K562 (cell line): Measurements from ENCODE around the gene ZNF581. TPM values are rescaled to one million over a fixed set of nuclear protein-coding genes. Genes with fewer than 3 reads are reported as not detected.
A peak's percentile ranks its signal among the peaks of the same experiment; 100 is the strongest.

ENCODE experiments used
- ARID2 ChIP-seq: fragments of 450-650 bp; IDR thresholded peaks from 2 replicates; pipeline ENCODE4 v1.6.1; 2017; ENCODE audit warnings: antibody characterized with exemption, mild to moderate bottlenecking
- CTBP1 ChIP-seq: fragments of 450-650 bp; IDR thresholded peaks from 2 replicates; pipeline ENCODE4 v1.6.1; 2016; ENCODE audit warnings: borderline replicate concordance
- CTCF ChIP-seq, 3 experiments: IDR thresholded peaks in 2 of 3; conservative IDR thresholded peaks in 1 of 3; 2 replicates each; pipeline ENCODE4 v1.5.1; 2011 to 2012; ENCODE audit warnings: low read length in 3 of 3, mild to moderate bottlenecking in 3 of 3, control low read depth in 2 of 3, improper control_type of control experiment in 1 of 3, inconsistent platforms in 1 of 3, low read depth in 1 of 3, mixed read lengths in 1 of 3, moderate library complexity in 1 of 3; ENCODE audit not compliant: insufficient read depth in 2 of 3
- EGR1 ChIP-seq: fragments of 450-650 bp; conservative IDR thresholded peaks from 2 replicates; pipeline ENCODE4 v1.6.1; 2017; ENCODE audit warnings: mild to moderate bottlenecking
- ETV5 ChIP-seq: sonication (generic); formaldehyde crosslinking; IDR thresholded peaks from 2 replicates; pipeline ENCODE4 v1.4.0; 2020; ENCODE audit warnings: low read depth, mild to moderate bottlenecking, missing genetic modification reagents
- FOXJ2 ChIP-seq: fragments of 200-800 bp; sonication (Bioruptor generic); IDR thresholded peaks from 2 replicates; pipeline ENCODE4 v1.6.1; 2016; ENCODE audit warnings: missing genetic modification characterization, missing compliant biosample characterization
- KDM5B ChIP-seq: fragments of 200-600 bp; sonication (generic); IDR thresholded peaks from 2 replicates; pipeline ENCODE4 v1.6.1; 2012; ENCODE audit warnings: low read depth, mild to moderate bottlenecking, moderate library complexity, low read length, control low read depth, inconsistent platforms; ENCODE audit not compliant: insufficient replicate concordance
- MAX ChIP-seq: sonication (generic); formaldehyde crosslinking; IDR thresholded peaks from 2 replicates; pipeline ENCODE4 v1.9.0; 2022; ENCODE audit warnings: mild to moderate bottlenecking, missing genetic modification reagents
- MTA2 ChIP-seq: fragments of 450-650 bp; IDR thresholded peaks from 2 replicates; pipeline ENCODE4 v1.6.1; 2016; ENCODE audit warnings: low read depth
- NCOA4 ChIP-seq: fragments of 450-650 bp; IDR thresholded peaks from 2 replicates; pipeline ENCODE4 v1.6.1; 2018; ENCODE audit warnings: mild to moderate bottlenecking; ENCODE audit not compliant: partially characterized antibody
- NR2C2 ChIP-seq, 2 experiments: fragments of 200-800 bp in 1 of 2; sonication (Bioruptor generic) in 1 of 2; sonication (generic) in 1 of 2; formaldehyde crosslinking in 1 of 2; IDR thresholded peaks; 2 replicates each; pipeline versions ENCODE4 v1.6.1 to v1.8.0; 2016 to 2022; ENCODE audit warnings: mild to moderate bottlenecking in 1 of 2, missing compliant biosample characterization in 1 of 2, missing genetic modification characterization in 1 of 2, missing genetic modification reagents in 1 of 2
- NRF1 ChIP-seq, 2 experiments: fragments of 450-650 bp; IDR thresholded peaks in 1 of 2; conservative IDR thresholded peaks in 1 of 2; 2 replicates each; pipeline ENCODE4 v1.6.1; 2014; ENCODE audit warnings: mild to moderate bottlenecking in 2 of 2
- PHF20 ChIP-seq: fragments of 450-650 bp; IDR thresholded peaks from 2 replicates; pipeline ENCODE4 v1.6.1; 2018; ENCODE audit not compliant: partially characterized antibody
- RBM17 ChIP-seq: fragments of 200-400 bp; formaldehyde crosslinking; IDR thresholded peaks from 2 replicates; pipeline ENCODE4 v1.6.1; 2017; ENCODE audit warnings: low read depth, mild to moderate bottlenecking, low read length, borderline replicate concordance
- RBM22 ChIP-seq: fragments of 200-400 bp; formaldehyde crosslinking; IDR thresholded peaks from 2 replicates; pipeline ENCODE4 v1.6.1; 2018; ENCODE audit warnings: low read length, low read depth; ENCODE audit not compliant: poor library complexity, severe bottlenecking
- RBM39 ChIP-seq: fragments of 200-400 bp; formaldehyde crosslinking; optimal IDR thresholded peaks from 2 replicates; pipeline ENCODE3; 2018; ENCODE audit warnings: low read depth, low read length
- SAFB2 ChIP-seq: fragments of 200-400 bp; formaldehyde crosslinking; IDR thresholded peaks from 2 replicates; pipeline ENCODE4 v1.6.1; 2018; ENCODE audit warnings: borderline replicate concordance, low read length, low read depth, moderate library complexity; ENCODE audit not compliant: severe bottlenecking
- SIX5 ChIP-seq, 2 experiments: IDR thresholded peaks; 2 replicates each; pipeline ENCODE4 v1.6.1; 2011; ENCODE audit warnings: low read length in 2 of 2, borderline replicate concordance in 1 of 2, low read depth in 1 of 2, mild to moderate bottlenecking in 1 of 2, moderate library complexity in 1 of 2; ENCODE audit not compliant: insufficient read depth in 1 of 2
- SMARCE1 ChIP-seq: fragments of 450-650 bp; IDR thresholded peaks from 2 replicates; pipeline ENCODE4 v1.7.1; 2016; ENCODE audit warnings: mild to moderate bottlenecking
- SRSF7 ChIP-seq: fragments of 200-400 bp; formaldehyde crosslinking; optimal IDR thresholded peaks from 2 replicates; pipeline ENCODE3; 2017; ENCODE audit warnings: mild to moderate bottlenecking, low read depth, low read length
- ZBTB33 ChIP-seq: sonication (generic); formaldehyde crosslinking; IDR thresholded peaks from 2 replicates; pipeline ENCODE4 v1.8.1; 2023; ENCODE audit warnings: mild to moderate bottlenecking, missing genetic modification reagents
- ZKSCAN8 ChIP-seq: fragments of 200-800 bp; sonication (Bioruptor generic); IDR thresholded peaks from 2 replicates; pipeline ENCODE4 v1.6.1; 2016; ENCODE audit warnings: missing genetic modification characterization, missing compliant biosample characterization
- ZNF224 ChIP-seq: sonication (generic); formaldehyde crosslinking; IDR thresholded peaks from 2 replicates; pipeline ENCODE4 v1.8.0; 2022; ENCODE audit warnings: mild to moderate bottlenecking, missing genetic modification reagents
- ZNF239 ChIP-seq: fragments of 250-450 bp; sonication (Bioruptor Pico); IDR thresholded peaks from 2 replicates; pipeline ENCODE4 v1.4.0; 2020; ENCODE audit warnings: mild to moderate bottlenecking
- polyA plus RNA-seq, 8 experiments: library from polyadenylated mRNA; depleted of rRNA in 4 of 8; stranded (reverse) in 5 of 8; unstranded in 3 of 8; fragments of >200 nt; fragmentation: Nextera tagmentation in 2 of 8; fragmentation: Illumina TruSeq in 1 of 8; extraction: Ambion mirVana in 2 of 8; extraction: Trizol in 1 of 8; gene quantifications; 2 replicates each; pipeline versions ENCODE4 v1.2.1 to v1.2.3, GENCODE V29; 2011 to 2014; ENCODE audit warnings: inconsistent platforms in 1 of 8, missing spikeins in 1 of 8
- total RNA-seq, 7 experiments: library from RNA; depleted of rRNA in 6 of 7; stranded (reverse); fragments of >200 nt in 6 of 7; fragmentation: Illumina TruSeq in 2 of 7; extraction: Trizol in 2 of 7; gene quantifications; 2 replicates each; pipeline versions ENCODE4 v1.2.1 to v1.2.3, GENCODE V29; 2011 to 2021; ENCODE audit warnings: low replicate concordance in 1 of 7

Gene ZNF581
- total and polyA plus RNA-seq, 9 of the 15 experiments (the other 6 are each of a cell fraction or from before 2014, with no cell fraction given), result 2.4 to 39.4 (median 15.4) TPM

GRCh38 chr19:55599842-55600661, 43.4 kb upstream of the ZNF581 start, which contains the start of gene ZNF524 (continued):
- TF ChIP-seq RBM22, result no peak
- TF ChIP-seq NRF1 (conservative IDR thresholded peaks at IDR 0.05 in 1 of 2, IDR thresholded peaks at IDR 0.05 in 1 of 2), result peak; percentile 89 to 91
- no peak for TF ChIP-seq RBM39
- TF ChIP-seq CTCF (IDR thresholded peaks at IDR 0.05 in 2 of 3, conservative IDR thresholded peaks at IDR 0.05 in 1 of 3; ENCODE audit: insufficient read depth in 2 of 3, low read depth in 1 of 3, low read length in 3 of 3), result no peak
- TF ChIP-seq NCOA4, result no peak
- TF ChIP-seq FOXJ2 (tag), result peak; percentile 85
- no peak for TF ChIP-seq RBM17
- TF ChIP-seq ZKSCAN8 (CRISPR knock-in tag), result peak; percentile 87
- no peak for TF ChIP-seq KDM5B
- TF ChIP-seq MTA2, result no peak
- TF ChIP-seq ZNF239, result no peak
- TF ChIP-seq SAFB2, result no peak
- TF ChIP-seq ZBTB33 (CRISPR knock-in tag), result peak; percentile 46; the same call in 1 of the 2 replicates
- peak in 1 of 2 experiments; percentile 53; a peak in 2 of 4 replicates for TF ChIP-seq SIX5 (IDR thresholded peaks at IDR 0.05; ENCODE audit: borderline replicate concordance in 1 of 2, insufficient read depth in 1 of 2, low read depth in 1 of 2, low read length in 2 of 2)
- peak; percentile 65; the same call in 1 of the 2 replicates for TF ChIP-seq ETV5 (CRISPR knock-in tag)
- TF ChIP-seq EGR1, result 0 out of 2 replicates have a peak, but pooled peaks have one; percentile 30
- TF ChIP-seq PHF20, result peak; percentile 66
- TF ChIP-seq SMARCE1, result no peak
- TF ChIP-seq ARID2, result no peak
- TF ChIP-seq NR2C2 (CRISPR knock-in tag; IDR thresholded peaks at IDR 0.05), result peak; percentile 18; the same call in 1 of the 2 replicates
- TF ChIP-seq NR2C2 (tag; IDR thresholded peaks at IDR 0.05), result peak; percentile 98
- peak; percentile 51 for TF ChIP-seq CTBP1
- no peak; the same call in none of the 2 replicates for TF ChIP-seq MAX (CRISPR knock-in tag)
- TF ChIP-seq ZNF224 (CRISPR knock-in tag), result no peak
- no peak for TF ChIP-seq SRSF7
